NT2/D1 (cell line): ENCODE results near the gene CLIC1.

Experiments used
- SUZ12 ChIP-seq: IDR thresholded peaks from 2 replicates; pipeline ENCODE4 v1.6.1; 2011; ENCODE audit not compliant: insufficient read length, insufficient read depth; ENCODE audit errors: extremely low read depth
- YY1 ChIP-seq: IDR thresholded peaks from 2 replicates; pipeline ENCODE4 v1.6.1; 2011; ENCODE audit not compliant: insufficient read length, insufficient read depth
- ZNF274 ChIP-seq: IDR thresholded peaks from 2 replicates; pipeline ENCODE4 v1.6.1; 2011; ENCODE audit warnings: mild to moderate bottlenecking, low read depth, low read length

DNA sequence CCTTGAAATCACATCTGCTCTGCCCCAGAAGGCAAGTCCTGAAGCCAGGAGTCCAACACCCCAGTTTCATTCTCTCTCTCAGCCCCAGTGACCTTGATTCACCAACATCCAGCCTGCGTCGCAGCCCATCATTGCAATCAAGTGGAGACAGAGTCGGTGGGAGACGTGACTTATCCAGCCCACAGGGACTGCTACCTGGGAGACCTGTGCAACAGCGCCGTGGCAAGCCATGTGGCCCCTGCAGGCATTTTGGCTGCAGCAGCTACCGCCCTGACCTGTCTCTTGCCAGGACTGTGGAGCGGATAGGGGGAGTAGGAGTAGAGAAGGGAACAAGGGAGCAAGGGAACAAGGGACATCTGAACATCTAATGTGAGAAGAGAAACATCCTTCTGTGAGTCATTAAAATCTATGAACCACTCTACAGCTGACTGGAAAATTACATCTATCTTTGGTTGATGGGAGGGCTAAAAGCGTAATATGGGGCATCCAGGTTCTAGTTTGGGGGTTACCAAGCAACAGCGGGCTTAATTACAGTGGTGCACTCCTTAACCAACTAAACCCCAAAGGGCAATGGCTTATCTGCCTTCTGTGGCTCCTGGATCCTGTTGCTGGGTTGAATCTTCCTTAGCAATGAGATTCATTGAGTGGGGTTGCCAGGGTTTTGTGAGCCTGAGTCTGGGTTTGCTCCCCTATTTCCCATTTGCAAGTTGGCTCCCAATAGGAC is 18.7 kb downstream of the CLIC1 start:
- TF ChIP-seq YY1, result no peak
- TF ChIP-seq ZNF274, result no peak
- no peak for TF ChIP-seq SUZ12
